IPS-20b (cell line): ENCODE data around the gene TBC1D24.
"Not testable (repeated sequence)": the region's sequence is repeated elsewhere in the genome, so short reads cannot be mapped to it uniquely, and the experiment has no call there.

ENCODE experiments used
- H3K27ac ChIP-seq: one replicate; pipeline ENCODE4 v1.5.1; 2013; ENCODE audit warnings: low read length
- H3K27me3 ChIP-seq: 2 replicates; pipeline ENCODE4 v1.6.1; 2013; ENCODE audit warnings: mild to moderate bottlenecking, low read length, inconsistent platforms; ENCODE audit not compliant: insufficient read depth
- H3K36me3 ChIP-seq: 2 replicates; pipeline ENCODE4 v1.6.1; 2013; ENCODE audit warnings: low read depth, mild to moderate bottlenecking, inconsistent platforms, low read length, moderate library complexity; ENCODE audit not compliant: insufficient read depth
- H3K4me1 ChIP-seq: 2 replicates; pipeline ENCODE4 v1.6.1; 2013; ENCODE audit warnings: mild to moderate bottlenecking, control low read depth, inconsistent platforms, low read length, moderate library complexity; ENCODE audit not compliant: insufficient read depth
- H3K4me3 ChIP-seq: 2 replicates; pipeline ENCODE4 v1.5.1; 2013; ENCODE audit warnings: mild to moderate bottlenecking, low read length, inconsistent platforms
- H3K9ac ChIP-seq: 2 replicates; pipeline ENCODE4 v1.6.1; 2013; ENCODE audit warnings: low read depth, mild to moderate bottlenecking, inconsistent platforms, low read length, moderate library complexity
- H3K9me3 ChIP-seq: 2 replicates; pipeline ENCODE4 v1.6.1; 2013; ENCODE audit warnings: mild to moderate bottlenecking, low read depth, low read length, inconsistent platforms; ENCODE audit not compliant: insufficient read depth

The TBC1D24 gene

GRCh38 chr16:2539192-2539844 lies 64.4 kb downstream of the TBC1D24 start:
- not testable (repeated sequence) for H3K4me1 ChIP-seq, H3K9me3 ChIP-seq
- 0 out of 2 replicates have a peak overlapping the region, but pooled peaks have one; percentile 72 for H3K4me3 ChIP-seq

DNA sequence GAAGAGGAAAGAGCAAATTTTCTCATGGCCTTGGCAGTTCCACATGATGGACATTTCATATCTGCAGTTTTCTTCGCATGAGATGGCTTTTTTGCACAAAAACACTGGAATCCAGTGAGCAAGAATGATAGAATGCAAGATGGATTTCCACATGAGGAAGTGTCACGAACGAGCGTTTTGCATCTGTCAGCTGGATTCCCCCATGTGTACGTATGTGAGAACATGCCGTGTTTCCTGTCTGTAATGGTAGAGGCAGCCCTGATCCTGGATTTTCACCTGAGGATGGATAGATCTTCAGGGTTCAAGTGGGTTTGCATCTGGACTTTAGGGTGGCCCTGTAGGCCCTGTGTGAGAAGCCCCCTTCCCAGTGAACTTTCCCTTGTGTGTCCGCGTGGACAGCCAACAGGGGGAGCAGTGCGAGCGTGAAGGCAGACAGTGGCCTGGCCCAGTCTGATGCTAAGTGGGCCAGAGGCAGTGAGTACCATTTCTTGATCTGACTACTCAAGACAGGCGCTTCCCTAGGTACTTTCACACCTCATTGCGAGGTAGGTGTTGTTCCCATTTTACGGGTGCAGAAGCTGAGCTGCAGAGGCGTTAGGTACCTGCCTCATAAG lies 65.0 kb downstream of the TBC1D24 start:
- not testable (repeated sequence) for H3K9ac ChIP-seq, H3K36me3 ChIP-seq, H3K27me3 ChIP-seq, H3K27ac ChIP-seq, H3K4me1 ChIP-seq, H3K9me3 ChIP-seq, H3K4me3 ChIP-seq

More at GRCh38 chr16:2539192-2539844, 64.4 kb downstream of the TBC1D24 start:
- not testable (repeated sequence) for H3K9ac ChIP-seq, H3K27ac ChIP-seq, H3K36me3 ChIP-seq, H3K27me3 ChIP-seq

GRCh38 chr16:2540912-2541311 lies 66.0 kb downstream of the TBC1D24 start:
- not testable (repeated sequence) for H3K9ac ChIP-seq, H3K4me3 ChIP-seq, H3K4me1 ChIP-seq, H3K27me3 ChIP-seq, H3K9me3 ChIP-seq, H3K27ac ChIP-seq, H3K36me3 ChIP-seq

- H3K36me3 ChIP-seq, H3K27ac ChIP-seq, H3K27me3 ChIP-seq, H3K4me3 ChIP-seq, H3K9ac ChIP-seq, H3K9me3 ChIP-seq, H3K4me1 ChIP-seq: not testable (repeated sequence)
Observed at GRCh38 chr16:2541409-2541808, 66.5 kb downstream of the TBC1D24 start.

- H3K9ac ChIP-seq, H3K27ac ChIP-seq, H3K9me3 ChIP-seq, H3K36me3 ChIP-seq, H3K4me3 ChIP-seq, H3K27me3 ChIP-seq, H3K4me1 ChIP-seq: not testable (repeated sequence)
Observed at GRCh38 chr16:2543771-2544170, 68.8 kb downstream of the TBC1D24 start.

- H3K9ac ChIP-seq, H3K36me3 ChIP-seq, H3K4me1 ChIP-seq, H3K27ac ChIP-seq, H3K9me3 ChIP-seq, H3K4me3 ChIP-seq, H3K27me3 ChIP-seq: not testable (repeated sequence)
Observed at GRCh38 chr16:2550283-2550878, 75.5 kb downstream of the TBC1D24 start.

DNA sequence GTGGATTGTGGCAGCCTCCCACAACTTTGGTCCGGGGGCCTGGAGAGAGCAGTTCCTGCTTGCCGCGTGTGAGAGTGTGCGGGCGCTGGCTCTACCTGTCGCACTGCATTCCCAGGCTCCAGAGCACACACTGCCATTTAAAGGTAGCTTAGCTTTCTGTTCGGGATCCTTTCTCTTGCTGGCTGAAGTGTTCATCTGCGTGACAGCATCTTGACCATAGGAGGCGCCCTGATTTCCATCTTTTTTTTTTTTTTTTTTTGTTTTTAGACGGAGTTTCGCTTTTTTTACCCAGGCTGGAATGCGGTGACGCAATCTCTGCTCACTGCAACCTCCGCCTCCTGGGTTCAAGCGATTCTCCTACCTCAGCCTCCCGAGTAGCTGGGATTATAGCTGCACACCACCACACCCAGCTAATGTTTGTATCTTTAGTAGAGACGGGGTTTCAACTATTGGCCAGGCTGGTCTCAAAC lies 76.5 kb downstream of the TBC1D24 start:
- not testable (repeated sequence) for H3K27ac ChIP-seq, H3K9me3 ChIP-seq, H3K27me3 ChIP-seq, H3K9ac ChIP-seq, H3K4me3 ChIP-seq, H3K4me1 ChIP-seq, H3K36me3 ChIP-seq

- not testable (repeated sequence) for H3K27me3 ChIP-seq, H3K27ac ChIP-seq, H3K9ac ChIP-seq, H3K4me1 ChIP-seq, H3K4me3 ChIP-seq, H3K9me3 ChIP-seq, H3K36me3 ChIP-seq
Observed at GRCh38 chr16:2554709-2555425, 79.9 kb downstream of the TBC1D24 start.
